Measurements from ENCODE around the gene PCCA.

DNA sequence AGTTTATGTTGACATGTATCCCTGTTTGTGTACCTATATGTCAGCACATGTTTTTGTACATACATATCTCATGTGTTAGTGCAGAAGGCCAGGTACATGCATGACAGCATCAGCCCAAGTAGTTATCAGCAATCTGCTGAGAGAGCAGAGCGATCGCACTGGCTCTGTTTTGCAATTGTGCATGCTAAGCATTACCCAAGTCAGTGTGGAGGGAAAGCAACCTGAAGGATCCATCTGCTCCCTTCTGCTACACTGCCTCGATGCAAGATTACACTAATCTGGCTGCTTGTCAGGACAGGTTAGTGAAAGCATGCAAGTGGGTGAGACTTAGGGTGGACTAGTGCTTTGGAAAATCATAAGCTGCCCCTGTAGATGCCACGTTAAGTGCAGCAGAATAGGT, 211.8 kb downstream of the PCCA start:
- TF ChIP-seq, protein P1, sequence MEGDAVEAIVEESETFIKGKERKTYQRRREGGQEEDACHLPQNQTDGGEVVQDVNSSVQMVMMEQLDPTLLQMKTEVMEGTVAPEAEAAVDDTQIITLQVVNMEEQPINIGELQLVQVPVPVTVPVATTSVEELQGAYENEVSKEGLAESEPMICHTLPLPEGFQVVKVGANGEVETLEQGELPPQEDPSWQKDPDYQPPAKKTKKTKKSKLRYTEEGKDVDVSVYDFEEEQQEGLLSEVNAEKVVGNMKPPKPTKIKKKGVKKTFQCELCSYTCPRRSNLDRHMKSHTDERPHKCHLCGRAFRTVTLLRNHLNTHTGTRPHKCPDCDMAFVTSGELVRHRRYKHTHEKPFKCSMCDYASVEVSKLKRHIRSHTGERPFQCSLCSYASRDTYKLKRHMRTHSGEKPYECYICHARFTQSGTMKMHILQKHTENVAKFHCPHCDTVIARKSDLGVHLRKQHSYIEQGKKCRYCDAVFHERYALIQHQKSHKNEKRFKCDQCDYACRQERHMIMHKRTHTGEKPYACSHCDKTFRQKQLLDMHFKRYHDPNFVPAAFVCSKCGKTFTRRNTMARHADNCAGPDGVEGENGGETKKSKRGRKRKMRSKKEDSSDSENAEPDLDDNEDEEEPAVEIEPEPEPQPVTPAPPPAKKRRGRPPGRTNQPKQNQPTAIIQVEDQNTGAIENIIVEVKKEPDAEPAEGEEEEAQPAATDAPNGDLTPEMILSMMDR (IDR thresholded peaks at IDR 0.05; ENCODE audit: low read depth, low read length) = no peak
- no peak for TF ChIP-seq EZH2phosphoT487 (IDR thresholded peaks at IDR 0.05; ENCODE audit: low read depth)
